GM12878 (cell line): ENCODE data around the gene FLVCR2. TPM values are rescaled to one million over a fixed set of nuclear protein-coding genes. Genes with fewer than 3 reads are reported as not detected.

Experiments
- ATAC-seq: fragments of 200-7000 bp; cut with Tn5 transposase; 3 replicates; pipeline ENCODE4 v1.9.1; 2020; ENCODE audit warnings: mild to moderate bottlenecking, moderate library complexity
- BruUV-seq: library from RNA; stranded (reverse); fragments of 400-500 nt; replicated peaks from 2 replicates; lab custom pipeline; 2021; lab: Mats Ljungman, UMichigan
- CTCF ChIA-PET: fragments of 300-600 bp; sonication (Branson Sonifier 250); formaldehyde crosslinking; extraction: SDS; loops from one replicate; lab custom pipeline; 2021; ENCODE audit warnings: inconsistent platforms; lab: Yijun Ruan, JAX
- POLR2A ChIA-PET: fragments of 350-600 bp; formaldehyde crosslinking; extraction: SDS; loops from one replicate; lab custom pipeline; 2021; ENCODE audit warnings: inconsistent platforms; lab: Charles Lee
- RAD21 ChIA-PET: fragments of 300-600 bp; sonication (Branson Sonifier 250); formaldehyde crosslinking; loops from one replicate; lab custom pipeline; 2023; ENCODE audit warnings: antibody characterized with exemption; ENCODE audit not compliant: unreplicated experiment; lab: Charles Lee
- SMC1A ChIA-PET: fragments of 300-600 bp; sonication (Branson Sonifier 250); formaldehyde crosslinking; loops from one replicate; lab custom pipeline; 2023; ENCODE audit not compliant: unreplicated experiment, uncharacterized antibody; lab: Charles Lee
- DNase-seq: peaks from one replicate; pipeline ENCODE4 v3.0.0-alpha.2; 2011; ENCODE audit warnings: low read depth, low spot score
- FAIRE-seq: peaks from 3 replicates; lab custom pipeline; 2011; peaks lifted over from hg19 to GRCh38; lab: Jason Lieb, UNC
- H2AFZ ChIP-seq: 2 replicates; pipeline ENCODE4 v1.6.0; 2011; ENCODE audit warnings: low read depth, low read length, control low read depth; ENCODE audit not compliant: control insufficient read depth
- H3K27ac ChIP-seq: 2 replicates; pipeline ENCODE4 v1.5.1; 2011; ENCODE audit warnings: control low read depth; ENCODE audit not compliant: control insufficient read depth, insufficient read depth
- H3K27me3 ChIP-seq, 2 experiments: replicated peaks in 1 of 2; 2 replicates each; pipeline versions ENCODE4 v1.6.0 to v1.6.1; 2011; ENCODE audit warnings: low read length in 1 of 2; ENCODE audit not compliant: control insufficient read depth in 2 of 2, insufficient read depth in 2 of 2
- H3K36me3 ChIP-seq, 2 experiments: 2 replicates each; pipeline ENCODE4 v1.5.1; 2011; ENCODE audit warnings: low read length in 1 of 2; ENCODE audit not compliant: control insufficient read depth in 2 of 2, insufficient read depth in 2 of 2
- H3K4me1 ChIP-seq: 2 replicates; pipeline ENCODE4 v1.6.1; 2011; ENCODE audit warnings: mild to moderate bottlenecking, low read length, moderate library complexity, mixed read lengths; ENCODE audit not compliant: control insufficient read depth, insufficient read depth
- H3K4me2 ChIP-seq: 2 replicates; pipeline ENCODE4 v1.6.0; 2011; ENCODE audit warnings: control low read depth; ENCODE audit not compliant: control insufficient read depth, insufficient read depth
- H3K4me3 ChIP-seq: fragments of 200-600 bp; sonication (generic); 2 replicates; pipeline ENCODE4 v1.5.1; 2016
- H3K79me2 ChIP-seq: 2 replicates; pipeline ENCODE4 v1.6.0; 2011; ENCODE audit warnings: low read length; ENCODE audit not compliant: control insufficient read depth, insufficient read depth
- H3K9ac ChIP-seq: 2 replicates; pipeline ENCODE4 v1.8.0; 2011; ENCODE audit warnings: low read length, control low read depth, mixed read lengths; ENCODE audit not compliant: control insufficient read depth, insufficient read depth
- H3K9me3 ChIP-seq: replicated peaks from 3 replicates; pipeline ENCODE4 v1.5.1; 2011; ENCODE audit warnings: mild to moderate bottlenecking, low read length; ENCODE audit not compliant: control insufficient read depth, insufficient read depth
- H4K20me1 ChIP-seq: 2 replicates; pipeline ENCODE4 v1.6.0; 2011; ENCODE audit not compliant: control insufficient read depth, insufficient read depth
- BACH1 ChIP-seq: fragments of 450-650 bp; IDR thresholded peaks from 2 replicates; pipeline ENCODE4 v1.6.1; 2017; ENCODE audit warnings: mild to moderate bottlenecking, borderline replicate concordance
- NRF1 ChIP-seq: conservative IDR thresholded peaks from 2 replicates; pipeline ENCODE4 v1.6.1; 2011; ENCODE audit warnings: mild to moderate bottlenecking, low read depth, low read length, improper control_type of control experiment
- SIX5 ChIP-seq: IDR thresholded peaks from 2 replicates; pipeline ENCODE4 v1.6.1; 2011; ENCODE audit warnings: mild to moderate bottlenecking, low read depth, low read length, moderate library complexity; ENCODE audit not compliant: severe bottlenecking
- SMAD1 ChIP-seq: fragments of 450-650 bp; IDR thresholded peaks from 2 replicates; pipeline ENCODE4 v1.6.1; 2018; ENCODE audit warnings: mild to moderate bottlenecking, low read depth; ENCODE audit not compliant: partially characterized antibody
- STAT3 ChIP-seq: IDR thresholded peaks from 2 replicates; pipeline ENCODE4 v1.6.1; 2011; ENCODE audit warnings: low read depth, low read length, improper control_type of control experiment
- WGBS: methylation state at CpG from one replicate; pipeline ENCODE4 v1.1.6; 2016; ENCODE audit warnings: low lambda C conversion rate; ENCODE audit not compliant: insufficient replicate concordance, insufficient coverage; ENCODE audit errors: missing lambda C conversion rate; 5-methylcytosine and 5-hydroxymethylcytosine counted together
- in situ Hi-C: fragments of 300-500 bp; cut with MboI; formaldehyde crosslinking; loops from 9 replicates; pipeline ENCODE4 v1.14.3; 2018; ENCODE audit warnings: mixed read lengths
- intact Hi-C: fragments of 100-400 bp; cut with micrococcal nuclease; formaldehyde crosslinking; loops from one replicate; pipeline ENCODE4 v1.14.2; 2022; ENCODE audit not compliant: unreplicated experiment
- polyA plus RNA-seq, 11 experiments: library from polyadenylated mRNA; depleted of rRNA in 4 of 11; unstranded in 6 of 11; stranded (reverse) in 5 of 11; fragments of >200 nt; fragmentation: Nextera tagmentation in 4 of 11; fragmentation: Illumina TruSeq in 1 of 11; extraction: Ambion mirVana in 4 of 11; extraction: Trizol in 1 of 11; gene quantifications; 1 replicate in 1 of 11; 2 replicates in 10 of 11; pipeline versions ENCODE4 v1.2.1 to v1.2.3, GENCODE V29; 2011 to 2016; ENCODE audit warnings: inconsistent platforms in 2 of 11, missing spikeins in 2 of 11, low read depth in 1 of 11
- total RNA-seq, 4 experiments: library from RNA; depleted of rRNA in 3 of 4; stranded (reverse); fragments of >200 nt in 3 of 4; fragmentation: Illumina TruSeq in 1 of 4; extraction: Trizol in 1 of 4; gene quantifications; 2 replicates each; pipeline versions ENCODE4 v1.2.1 to v1.2.3, GENCODE V29; 2013 to 2021
- TF ChIP-seq, protein P1 (sequence below): IDR thresholded peaks from 2 replicates; pipeline ENCODE4 v1.6.1; 2012; ENCODE audit warnings: mild to moderate bottlenecking, low read depth, low read length
- TF ChIP-seq, protein P2 (sequence below): IDR thresholded peaks from 2 replicates; pipeline ENCODE4 v1.6.1; 2012; ENCODE audit warnings: low read depth, low read length, improper control_type of control experiment

The FLVCR2 gene
- total and polyA plus RNA-seq, 10 of the 15 experiments (the other 5 are each of a cell fraction or from before 2014, with no cell fraction given), result 0.24 to 3.7 (median 1.6) TPM

DNA sequence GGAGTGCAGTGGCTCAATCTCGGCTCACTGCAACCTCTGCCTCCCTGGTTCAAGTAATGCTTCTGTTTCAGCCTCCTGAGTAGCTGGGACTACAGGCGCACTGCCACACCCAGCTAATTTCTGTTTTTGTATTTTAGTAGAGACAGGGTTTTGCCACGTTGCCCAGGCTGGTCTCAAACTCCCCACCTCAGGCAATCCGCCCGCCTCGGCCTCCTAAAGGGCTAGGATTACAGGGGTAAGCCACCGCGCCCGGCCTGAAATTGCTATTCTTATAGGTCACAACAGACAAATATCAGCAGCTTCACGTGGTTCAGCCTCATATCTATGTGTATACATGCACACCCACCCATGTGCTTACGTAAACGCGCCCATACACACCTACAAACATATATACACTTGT lies 32.5 kb upstream of the FLVCR2 start:
- Histone ChIP-seq H3K9ac (no peak overlapping the region), H3K4me1 (peaks cover 50% of the 10 kb centered on the region), H3K27me3 (no peaks in the 10 kb centered on the region), H3K4me2 (no peak overlapping the region), H3K4me3 (no peak overlapping the region), H2AFZ (no peak overlapping the region), H3K36me3 (peaks cover 11 to 16% of the 10 kb centered on the region in 2 experiments; a peak in 3 of 4 replicates), H3K27ac (no peak overlapping the region), H3K9me3 (no peaks in the 10 kb centered on the region), H3K79me2 (peaks cover 42% of the 10 kb centered on the region), H4K20me1 (no peaks in the 10 kb centered on the region; the same call in 1 of the 2 replicates)
- ATAC-seq, result no peak
- TF ChIP-seq SMAD1 (no peak), STAT3 (no peak), SIX5 (no peak), BACH1 (no peak), NRF1 (no peak)
- TF ChIP-seq, protein P1, sequence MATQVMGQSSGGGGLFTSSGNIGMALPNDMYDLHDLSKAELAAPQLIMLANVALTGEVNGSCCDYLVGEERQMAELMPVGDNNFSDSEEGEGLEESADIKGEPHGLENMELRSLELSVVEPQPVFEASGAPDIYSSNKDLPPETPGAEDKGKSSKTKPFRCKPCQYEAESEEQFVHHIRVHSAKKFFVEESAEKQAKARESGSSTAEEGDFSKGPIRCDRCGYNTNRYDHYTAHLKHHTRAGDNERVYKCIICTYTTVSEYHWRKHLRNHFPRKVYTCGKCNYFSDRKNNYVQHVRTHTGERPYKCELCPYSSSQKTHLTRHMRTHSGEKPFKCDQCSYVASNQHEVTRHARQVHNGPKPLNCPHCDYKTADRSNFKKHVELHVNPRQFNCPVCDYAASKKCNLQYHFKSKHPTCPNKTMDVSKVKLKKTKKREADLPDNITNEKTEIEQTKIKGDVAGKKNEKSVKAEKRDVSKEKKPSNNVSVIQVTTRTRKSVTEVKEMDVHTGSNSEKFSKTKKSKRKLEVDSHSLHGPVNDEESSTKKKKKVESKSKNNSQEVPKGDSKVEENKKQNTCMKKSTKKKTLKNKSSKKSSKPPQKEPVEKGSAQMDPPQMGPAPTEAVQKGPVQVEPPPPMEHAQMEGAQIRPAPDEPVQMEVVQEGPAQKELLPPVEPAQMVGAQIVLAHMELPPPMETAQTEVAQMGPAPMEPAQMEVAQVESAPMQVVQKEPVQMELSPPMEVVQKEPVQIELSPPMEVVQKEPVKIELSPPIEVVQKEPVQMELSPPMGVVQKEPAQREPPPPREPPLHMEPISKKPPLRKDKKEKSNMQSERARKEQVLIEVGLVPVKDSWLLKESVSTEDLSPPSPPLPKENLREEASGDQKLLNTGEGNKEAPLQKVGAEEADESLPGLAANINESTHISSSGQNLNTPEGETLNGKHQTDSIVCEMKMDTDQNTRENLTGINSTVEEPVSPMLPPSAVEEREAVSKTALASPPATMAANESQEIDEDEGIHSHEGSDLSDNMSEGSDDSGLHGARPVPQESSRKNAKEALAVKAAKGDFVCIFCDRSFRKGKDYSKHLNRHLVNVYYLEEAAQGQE, result no peak
- TF ChIP-seq, protein P2, sequence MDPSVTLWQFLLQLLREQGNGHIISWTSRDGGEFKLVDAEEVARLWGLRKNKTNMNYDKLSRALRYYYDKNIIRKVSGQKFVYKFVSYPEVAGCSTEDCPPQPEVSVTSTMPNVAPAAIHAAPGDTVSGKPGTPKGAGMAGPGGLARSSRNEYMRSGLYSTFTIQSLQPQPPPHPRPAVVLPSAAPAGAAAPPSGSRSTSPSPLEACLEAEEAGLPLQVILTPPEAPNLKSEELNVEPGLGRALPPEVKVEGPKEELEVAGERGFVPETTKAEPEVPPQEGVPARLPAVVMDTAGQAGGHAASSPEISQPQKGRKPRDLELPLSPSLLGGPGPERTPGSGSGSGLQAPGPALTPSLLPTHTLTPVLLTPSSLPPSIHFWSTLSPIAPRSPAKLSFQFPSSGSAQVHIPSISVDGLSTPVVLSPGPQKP, result no peak
- WGBS, result 73% methylated on average over 13 of the region's 13 CpGs
- no peak for FAIRE-seq
- ChIA-PET SMC1A (interaction anchor here (13.7 kb wide), 1 partner anchor 22 kb away, joined by 257 read pairs; the partner anchor contains the start of gene BATF), RAD21 (interaction anchor here (15.4 kb wide), 1 partner anchor 24 kb away, joined by 419 read pairs; the partner anchor contains the start of gene BATF), CTCF (interaction anchor here (1.6 to 25.9 kb wide), 2 partner anchors 16 to 24 kb away, joined by 5 to 481 read pairs; partner anchors contain the start of gene BATF), POLR2A (interaction anchor here (0.5 to 1.5 kb wide), 2 partner anchors 16 to 43 kb away, joined by 3 to 5 read pairs; no protein-coding TSS in a partner anchor)
- intact Hi-C loops, result loop anchor here (10.0 kb wide), 1 partner anchor 51 kb away; no protein-coding TSS in a partner anchor
- DNase-seq, result no peak
- BruUV-seq, result no TSS peak
- in situ Hi-C loops, result loop anchor here (25.0 kb wide), 1 partner anchor 1784 kb away; a partner anchor contains a TSS
